IPS DF 4.7 (cell line): ENCODE results near the gene PSMB5.

ENCODE experiments used
- DNase-seq: peaks from one replicate; pipeline ENCODE4 v3.0.0-alpha.2; 2013; ENCODE audit warnings: low spot score; ENCODE audit errors: extremely low read depth

Gene PSMB5

DNA sequence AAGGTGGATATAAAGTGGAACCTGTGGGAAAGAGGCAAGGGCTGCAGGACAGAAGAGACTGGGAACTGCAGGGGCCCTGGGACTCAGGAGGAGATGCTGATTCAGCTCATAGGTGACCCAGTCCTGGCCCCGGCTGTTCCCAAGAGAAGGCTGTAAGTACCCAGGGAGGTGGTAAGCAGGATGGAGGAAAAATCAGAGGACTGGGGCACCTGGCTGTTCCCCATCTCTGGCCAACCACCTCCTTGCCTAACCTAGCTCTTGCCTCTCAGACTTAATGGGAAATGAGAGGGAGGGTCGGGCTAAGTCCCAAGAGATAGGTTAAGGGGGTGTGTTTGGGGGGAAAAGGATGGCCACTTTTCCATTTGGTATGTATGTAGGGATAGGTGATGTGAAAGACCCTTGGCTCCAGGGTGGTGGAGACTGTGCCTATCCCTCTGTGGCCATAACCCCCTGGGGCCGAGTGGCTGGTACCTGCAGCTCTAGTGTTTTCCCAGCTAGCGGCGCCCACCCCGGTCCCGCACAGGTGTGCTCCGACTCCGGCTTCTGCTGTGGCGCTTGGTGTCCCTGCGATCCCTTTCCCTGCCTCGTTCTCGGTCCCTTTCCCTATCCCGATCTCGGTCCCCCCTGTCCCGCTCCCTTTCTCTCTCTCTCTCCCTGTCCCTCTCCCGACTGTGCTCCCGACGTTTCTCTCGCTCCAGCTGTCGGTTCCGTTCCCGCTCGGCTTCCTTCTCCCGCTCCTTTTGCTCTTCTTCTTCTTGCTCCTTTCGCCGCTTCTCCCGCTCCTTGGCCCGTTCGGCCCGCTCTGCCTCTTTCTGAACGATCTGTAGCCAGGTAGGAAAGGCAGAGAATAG is 24.2 kb upstream of the PSMB5 start:
- no peak for DNase-seq

DNA sequence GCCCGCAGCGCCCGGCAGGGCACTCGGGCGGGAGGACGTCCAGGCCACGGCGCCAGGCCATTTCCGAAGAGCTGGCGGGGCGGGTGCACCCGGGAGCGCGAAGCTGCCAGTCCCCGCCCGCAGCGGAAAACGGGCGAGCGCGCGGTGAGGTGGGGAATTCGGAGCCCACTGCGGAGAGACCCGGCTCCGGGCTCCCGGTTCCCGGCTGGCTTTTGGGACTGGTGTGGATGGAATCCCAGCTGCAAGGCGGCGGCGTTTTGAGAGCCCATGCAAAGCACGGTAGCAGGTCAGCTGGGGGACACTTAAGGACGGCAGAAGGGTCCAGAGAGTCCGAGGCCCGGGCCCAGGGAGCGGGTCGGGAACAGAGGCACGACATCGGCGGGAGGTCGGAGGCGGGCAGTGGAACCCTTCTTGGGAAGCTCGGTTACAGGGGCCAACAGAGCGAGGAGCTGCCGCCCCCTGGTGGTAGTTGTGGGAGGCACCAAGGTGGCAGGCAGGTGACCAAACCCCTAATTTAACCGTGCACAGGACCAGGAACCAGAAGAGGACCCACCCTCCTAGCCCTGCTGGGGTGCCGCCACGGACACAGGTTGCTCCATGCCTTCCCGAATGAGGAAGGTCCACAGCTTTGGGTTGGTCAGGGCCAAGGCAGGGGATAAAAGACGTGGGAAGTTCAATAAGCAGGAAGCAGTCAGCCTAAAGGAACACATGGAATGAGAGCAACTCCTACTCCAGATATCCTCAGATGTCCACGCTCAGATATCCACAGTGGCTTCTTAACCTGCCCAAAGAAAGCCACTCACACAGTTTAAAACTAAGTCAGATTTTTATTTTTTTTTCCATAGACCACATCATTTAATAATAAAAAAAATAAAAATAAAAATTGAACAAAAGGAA is 23.3 kb upstream of the PSMB5 start:
- DNase-seq = peak; percentile 85

DNA sequence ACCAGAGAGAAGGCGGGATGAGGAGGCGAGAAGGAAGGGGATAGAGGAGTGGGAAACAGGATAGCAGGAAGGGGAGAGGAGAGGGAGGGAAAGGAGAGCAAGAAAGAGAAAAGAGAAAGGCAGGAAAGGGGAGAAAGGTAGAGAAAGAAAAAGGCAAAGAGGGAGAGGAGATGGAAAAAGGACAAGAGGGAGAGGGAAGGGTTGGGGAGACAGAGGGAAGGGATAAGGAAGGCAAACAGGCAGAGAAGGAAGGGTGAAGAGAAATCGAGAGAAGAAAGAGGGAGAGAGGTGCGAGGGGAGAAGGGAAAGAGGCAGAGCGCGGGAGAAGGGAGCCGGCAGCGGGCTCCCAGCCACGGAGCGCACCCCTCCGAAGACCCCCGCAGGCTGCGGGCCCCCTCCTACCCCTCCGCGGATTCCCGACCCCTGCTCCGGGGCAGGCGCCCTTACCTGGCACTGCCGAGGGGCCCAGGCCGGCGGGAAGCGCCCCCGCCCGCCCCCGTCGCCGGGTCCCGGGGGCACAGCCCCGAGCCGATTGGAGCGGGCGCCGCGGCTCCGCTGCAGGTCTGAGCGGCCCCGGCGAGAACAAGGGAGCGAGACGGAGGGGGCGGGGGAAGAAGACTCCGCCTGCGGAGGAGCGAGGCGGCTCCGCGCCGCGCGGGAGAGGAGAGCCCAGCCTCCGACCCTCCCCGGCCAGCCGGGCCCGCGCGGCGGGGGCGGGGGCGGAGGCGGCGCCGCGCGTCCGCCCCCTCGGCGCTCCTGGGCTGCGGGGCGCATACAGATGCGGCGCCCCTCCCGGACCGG is 22.5 kb upstream of the PSMB5 start, which contains the start of gene CDH24:
TSS of gene CDH24 (minus strand) at position 565 of the 801 bp plus-strand sequence. CDS start 1,787 bp downstream, outside the sequence.
- DNase-seq = no peak

DNA sequence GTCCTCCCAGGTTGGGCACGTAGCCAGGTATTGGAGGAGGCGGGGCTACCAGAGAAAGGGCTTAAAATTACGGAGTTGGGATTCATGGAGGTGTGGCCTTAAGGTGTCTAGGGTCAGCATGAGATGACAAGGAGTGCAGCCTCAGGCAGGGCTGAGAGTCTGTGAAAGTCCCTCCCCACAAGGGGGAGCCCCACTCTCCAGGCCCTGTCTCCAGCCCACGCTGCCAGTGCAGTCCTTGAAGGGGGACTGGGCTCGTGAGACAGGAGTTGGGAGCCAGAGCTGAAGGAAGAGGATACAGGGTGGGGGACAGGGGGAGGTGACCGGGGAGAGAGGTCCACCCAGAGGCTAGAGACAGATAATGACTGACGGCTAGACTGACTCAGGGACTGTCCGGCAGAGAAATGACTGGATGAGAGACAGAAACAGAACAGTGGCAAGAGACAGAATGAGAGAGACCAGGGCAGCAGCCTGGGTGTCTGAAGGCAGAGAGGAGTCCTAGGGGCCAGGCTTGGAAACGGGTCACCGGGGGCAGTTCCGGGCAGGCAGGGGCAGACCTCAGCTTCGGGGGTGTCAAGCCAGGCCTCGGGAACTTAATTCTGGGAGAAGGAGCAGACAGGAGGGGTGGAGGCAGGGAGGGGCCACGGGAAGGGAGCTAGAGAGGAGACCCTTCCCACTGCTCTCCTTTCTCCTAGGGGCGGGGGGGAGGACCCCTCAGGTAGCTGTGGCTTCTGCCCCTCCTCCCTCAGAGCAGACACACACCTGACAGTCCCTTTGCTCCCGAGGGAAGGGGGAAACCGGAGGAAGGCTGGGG is 21.6 kb upstream of the PSMB5 start:
- DNase-seq = no peak

DNA sequence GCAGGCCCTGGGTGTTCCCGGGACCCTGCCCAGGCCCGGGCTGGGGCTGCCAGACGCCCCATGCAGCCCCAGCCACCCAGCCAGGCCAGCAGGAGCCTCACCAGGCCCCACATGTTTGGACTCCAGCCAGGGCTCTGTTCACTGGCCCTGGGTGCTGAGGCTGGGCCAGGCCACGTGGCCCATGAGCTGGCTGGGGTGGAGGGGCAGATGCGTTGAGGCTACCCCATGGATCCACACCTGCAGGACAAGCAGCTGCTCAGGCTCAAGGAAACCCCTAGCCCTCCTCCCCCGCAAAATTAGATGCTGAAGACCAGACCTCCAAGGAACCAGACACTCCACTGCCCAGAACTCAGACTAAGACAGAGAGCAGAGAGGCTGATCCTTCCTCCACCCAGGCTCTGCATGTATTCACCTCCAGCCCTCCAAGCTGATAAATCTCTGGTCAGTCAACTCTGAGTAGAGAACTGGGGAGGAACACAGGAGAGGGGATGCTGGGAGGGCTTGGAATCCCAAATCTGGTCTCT is 21.0 kb upstream of the PSMB5 start:
- DNase-seq = no peak

DNA sequence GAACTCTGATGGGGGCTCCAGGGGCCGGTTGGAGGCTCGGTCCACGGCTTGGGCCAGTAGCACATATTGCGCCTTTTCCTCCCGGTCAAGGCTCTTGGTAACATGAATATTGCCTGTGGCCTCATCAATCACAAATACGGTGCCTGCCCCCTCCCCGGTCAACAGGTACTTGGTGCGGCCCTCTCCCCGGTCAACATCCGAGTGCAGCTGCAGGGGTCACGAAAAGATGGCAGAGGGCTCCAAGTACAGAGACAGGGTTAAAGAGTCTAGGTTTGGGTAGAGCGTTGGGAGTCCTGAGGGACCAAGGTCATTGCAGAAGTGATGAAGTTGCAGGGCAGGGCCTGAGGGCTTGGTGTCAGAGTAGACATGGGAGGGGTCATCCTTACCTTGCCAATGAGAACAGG is 20.4 kb upstream of the PSMB5 start:
- DNase-seq = no peak

DNA sequence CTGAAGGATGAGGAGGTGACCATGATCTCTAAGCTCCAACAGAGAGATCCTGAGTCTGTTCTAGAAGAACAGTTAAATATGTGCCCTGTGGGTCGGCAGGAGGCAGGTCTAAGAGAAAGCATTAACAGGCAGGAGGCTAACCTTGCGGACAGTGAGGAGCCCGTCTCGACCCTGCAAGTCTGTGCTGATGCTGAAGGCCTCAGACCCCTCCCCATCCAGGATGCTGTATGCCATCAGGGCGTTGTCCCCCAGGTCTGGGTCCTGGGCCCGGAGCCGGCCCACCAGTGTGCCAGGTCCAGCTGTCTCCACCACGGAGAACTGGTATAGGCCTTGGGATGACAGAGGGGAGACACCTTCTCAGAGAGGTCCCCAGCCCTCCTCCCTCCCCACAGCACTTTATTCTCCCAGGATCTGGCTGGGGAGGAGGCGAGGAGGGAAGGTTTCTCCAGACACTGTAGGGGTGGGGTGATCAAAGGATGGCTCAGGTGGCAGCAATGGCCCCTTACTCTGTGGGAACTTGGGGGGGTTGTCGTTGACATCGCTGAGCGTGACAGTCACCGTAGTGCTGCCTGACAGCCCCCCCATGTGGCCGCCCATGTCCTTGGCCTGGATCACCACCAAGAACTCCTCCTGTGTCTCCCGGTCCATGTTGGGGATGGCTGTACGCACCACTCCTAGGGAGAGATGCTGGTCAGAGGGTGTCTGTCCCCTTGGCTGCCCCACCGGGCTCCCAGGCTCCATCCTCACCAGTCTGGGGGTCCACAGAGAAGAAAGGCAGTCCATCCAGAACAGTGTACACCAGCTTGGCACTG is 19.5 kb upstream of the PSMB5 start:
- DNase-seq = no peak

DNA sequence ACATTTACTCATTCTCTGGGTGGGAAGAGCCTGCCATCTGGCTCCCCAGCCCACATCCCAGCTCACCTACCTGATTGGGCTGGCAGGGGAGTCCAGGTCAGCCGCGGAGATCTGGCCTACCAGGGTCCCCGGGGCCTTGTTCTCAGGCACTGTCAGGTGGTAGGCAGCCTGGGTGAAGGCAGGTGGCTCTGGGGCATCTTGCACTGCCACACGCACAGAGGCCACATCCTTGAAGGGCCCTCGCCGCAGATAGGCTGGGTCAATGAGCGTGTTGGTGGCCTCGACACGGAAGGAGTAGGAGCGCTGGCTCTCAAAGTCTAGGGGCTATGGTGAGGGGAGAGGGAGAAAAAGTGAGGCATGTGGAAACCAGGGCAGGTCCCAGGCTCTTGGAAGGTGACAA is 18.7 kb upstream of the PSMB5 start:
- DNase-seq = no peak

DNA sequence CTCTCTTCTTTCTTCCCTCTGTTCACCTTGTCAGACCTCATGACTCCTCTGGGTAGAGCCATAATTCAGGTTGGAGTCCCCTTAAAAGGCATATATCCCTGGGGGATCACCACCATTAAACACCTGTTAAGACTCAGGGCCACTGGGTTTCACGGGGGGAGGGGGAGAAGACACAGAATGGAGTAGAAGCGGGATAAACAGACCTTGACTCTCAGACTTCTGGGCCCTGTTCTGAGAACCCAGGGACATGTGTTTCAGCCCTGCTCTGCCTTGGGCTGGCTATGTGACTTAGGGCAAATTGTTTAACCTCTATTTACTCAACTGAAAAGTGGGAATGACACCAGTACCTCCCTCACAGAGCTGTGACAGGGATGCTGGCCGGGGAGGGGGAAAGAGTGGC is 18.0 kb upstream of the PSMB5 start:
- DNase-seq = no peak

DNA sequence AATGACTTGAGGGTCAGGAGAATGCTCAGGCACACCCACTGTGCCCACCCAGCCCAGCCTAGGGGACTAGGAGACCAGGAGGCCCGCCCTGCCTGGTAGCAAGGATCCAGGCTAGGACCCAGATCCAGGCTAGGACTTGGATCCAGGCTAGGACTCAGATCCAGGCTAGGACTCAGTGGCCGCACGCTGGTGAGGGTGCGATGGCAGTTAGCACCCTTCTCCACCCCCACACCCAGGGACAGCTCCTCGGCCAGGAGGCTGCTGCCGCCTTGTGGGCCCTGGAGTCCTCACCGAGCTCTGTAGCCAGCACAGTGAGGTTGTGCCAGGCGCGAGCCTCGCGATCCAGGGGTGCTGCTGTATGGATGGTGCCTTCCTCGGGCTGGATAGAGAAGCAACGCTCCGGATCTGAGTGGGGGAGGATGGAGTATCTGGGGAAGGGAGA is 17.5 kb upstream of the PSMB5 start:
- no peak for DNase-seq

DNA sequence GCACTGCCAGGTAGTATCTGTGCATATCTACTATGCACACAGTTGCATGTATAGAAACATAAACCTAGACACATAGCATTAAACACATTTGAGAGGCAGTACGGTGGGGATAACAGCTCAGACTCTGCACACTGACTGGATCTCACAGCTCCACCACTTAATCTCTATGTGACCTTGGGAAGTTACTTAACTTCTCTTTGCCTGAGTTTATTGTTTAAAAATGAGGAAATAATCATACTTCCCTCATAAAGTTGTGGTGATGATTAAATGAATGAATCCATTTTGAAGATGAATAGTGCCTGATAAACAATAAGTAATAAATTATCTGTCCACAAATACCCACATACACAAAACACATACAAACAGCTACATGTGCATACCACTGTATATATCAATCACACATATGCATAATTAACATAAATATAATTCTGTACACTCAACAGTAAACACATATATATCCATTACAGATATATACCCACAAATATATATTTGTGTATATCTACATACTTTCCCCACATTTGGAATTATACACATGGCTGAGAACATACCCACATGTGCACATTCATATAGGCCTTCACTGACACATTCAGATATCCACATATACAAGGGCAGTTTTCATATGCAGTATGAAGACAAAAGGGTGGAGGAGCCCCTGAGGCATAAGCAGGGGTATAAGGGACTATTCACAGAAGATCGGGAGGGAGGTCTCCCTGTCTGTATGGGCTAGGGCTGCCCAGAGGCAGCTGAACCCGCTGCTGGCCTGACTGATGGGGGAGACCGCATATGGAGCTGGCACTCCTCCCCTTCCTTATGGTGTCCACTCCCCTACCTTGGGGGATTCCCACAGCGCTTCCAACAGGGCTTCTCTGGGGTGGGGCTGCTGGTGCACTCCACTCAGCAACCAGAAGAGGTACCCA is 16.7 kb upstream of the PSMB5 start:
- DNase-seq = no peak

DNA sequence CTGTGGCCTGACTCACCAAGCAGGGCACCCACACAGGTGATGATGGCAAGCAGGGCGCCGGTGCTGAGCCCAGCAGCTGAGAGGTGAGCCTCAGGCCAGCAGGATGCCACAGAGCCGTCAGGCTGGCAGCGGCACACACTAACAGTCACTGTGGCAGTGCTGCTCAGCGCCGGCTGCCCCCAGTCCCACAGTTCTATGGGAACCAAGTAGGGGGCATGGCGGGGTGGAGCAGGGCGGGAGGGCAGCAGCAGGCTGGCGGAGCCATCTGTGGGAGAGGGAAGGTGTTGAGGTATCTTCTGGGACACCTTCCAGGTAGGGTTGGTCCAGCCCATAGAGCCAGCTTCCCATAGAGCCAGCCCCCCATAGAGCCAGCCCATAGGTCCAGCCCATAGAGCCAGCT is 14.3 kb upstream of the PSMB5 start:
- no peak for DNase-seq

DNA sequence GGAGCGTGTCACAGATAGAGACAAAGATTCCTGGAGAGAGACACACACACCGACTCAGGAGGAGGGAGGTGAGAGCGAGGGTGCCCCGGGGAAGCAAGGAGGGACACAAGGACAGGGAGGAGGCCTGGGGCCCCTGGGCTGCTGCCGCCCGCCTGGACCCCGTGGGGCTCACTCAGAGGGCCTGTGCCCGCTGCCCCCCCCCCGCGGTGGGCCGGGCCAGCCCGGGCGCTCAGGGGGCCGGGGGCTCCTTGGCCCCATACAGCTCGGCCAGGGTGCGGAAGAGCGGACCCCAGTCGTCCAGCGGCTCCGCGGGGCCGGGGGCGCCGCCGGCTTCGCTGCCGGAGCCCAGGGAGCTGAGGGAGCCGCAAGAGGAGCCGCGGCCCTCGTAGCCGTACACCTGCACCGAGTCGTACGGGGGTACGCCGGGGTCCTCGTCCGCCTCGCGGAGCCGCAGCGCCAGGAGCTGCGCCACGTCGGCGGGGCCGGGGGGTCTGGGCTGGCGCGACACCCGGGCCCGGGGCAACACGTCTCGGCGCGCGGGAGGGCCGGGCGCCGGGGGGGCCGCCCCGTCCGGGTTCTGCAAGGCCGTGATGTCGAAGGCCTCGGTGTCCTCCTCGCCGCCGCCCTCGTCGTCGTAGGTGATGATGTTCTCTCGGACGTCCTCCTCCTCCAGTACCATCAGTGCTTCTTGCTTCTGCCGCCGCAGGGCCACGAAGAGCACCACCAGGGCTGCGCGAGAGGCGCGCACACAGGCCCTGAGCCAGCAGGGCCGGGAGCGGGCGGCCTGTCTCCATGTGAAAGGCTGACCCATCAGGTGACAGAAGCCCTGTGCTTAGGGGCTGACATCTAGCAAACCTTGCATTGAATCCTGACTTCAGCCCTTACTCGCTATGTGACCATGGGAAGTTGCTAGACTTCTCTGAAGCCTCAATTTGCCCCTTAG is 13.3 kb upstream of the PSMB5 start:
- DNase-seq = no peak

DNA sequence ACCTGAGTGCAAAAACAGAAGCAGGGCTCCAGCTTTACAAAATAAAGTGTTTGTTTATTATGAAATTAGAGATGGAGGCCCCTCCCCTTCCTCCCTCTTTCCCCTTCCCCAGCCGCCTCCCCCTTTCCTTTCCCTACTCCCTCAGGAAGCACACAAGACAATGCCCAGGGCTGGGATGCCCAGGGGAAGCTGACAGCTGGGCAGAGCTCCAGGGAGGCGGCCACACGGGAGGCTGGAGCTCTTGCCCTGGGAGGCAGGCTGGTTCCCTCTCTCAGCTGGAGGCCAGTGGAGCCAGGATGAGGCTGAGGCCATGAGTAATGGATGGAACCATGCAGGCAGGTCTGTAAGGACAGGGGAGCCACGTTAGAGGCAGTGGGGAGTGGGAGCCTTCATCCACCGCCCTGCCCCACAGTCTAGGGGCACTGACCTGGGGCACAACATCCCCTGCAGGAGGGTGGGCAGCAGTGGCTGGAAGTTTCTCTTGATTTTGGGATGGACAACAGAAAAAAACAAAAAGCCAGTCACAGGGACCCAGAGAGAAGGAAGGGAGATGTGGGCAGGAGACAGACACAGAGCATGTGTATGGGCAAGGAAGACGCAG is 12.4 kb upstream of the PSMB5 start:
- DNase-seq = no peak

DNA sequence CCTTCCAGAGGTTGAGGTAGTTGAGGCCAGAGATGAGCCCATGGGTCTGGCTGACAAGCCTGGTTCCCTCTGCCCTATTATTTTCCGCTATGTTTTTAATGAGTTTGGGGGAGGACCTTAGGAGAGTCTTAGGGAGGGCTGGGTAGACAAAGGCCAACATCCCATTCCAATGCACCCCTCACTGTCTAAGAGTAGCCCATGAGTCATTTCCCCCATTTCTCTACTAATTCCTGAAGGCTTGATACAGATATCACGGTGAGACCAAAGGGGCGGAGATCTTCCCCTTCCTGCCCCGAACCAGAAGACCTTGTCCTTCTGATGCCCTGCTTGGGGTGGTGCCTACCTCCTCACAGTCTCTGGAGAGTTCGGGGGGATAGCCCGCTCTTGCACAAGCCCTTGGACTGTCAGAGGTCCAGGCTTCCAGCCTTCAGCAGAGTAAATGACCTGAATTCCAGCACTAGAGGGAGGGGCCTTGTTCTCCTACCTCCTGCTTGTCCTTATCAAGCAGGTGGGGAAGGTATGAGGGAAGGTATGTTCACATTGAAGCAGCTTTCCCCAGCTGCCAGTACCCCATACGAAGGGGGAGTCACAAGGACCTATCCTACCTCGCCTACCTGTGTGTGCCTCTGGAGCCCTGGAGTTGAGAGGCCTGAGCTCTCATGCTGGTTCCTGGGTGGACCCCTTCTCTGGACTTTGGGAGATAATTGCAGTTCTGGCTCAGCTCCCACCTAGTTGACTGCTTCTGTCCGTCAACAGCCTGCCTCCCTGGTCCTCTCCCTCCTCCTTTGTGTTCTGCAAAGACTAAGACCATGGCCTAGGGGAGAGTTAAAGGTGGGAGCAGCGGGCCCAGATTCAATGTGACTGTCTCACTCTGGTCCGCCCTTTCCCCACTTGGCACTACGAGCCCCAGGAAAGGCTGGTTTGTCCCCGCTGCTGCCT is 11.0 kb upstream of the PSMB5 start:
- DNase-seq = no peak

DNA sequence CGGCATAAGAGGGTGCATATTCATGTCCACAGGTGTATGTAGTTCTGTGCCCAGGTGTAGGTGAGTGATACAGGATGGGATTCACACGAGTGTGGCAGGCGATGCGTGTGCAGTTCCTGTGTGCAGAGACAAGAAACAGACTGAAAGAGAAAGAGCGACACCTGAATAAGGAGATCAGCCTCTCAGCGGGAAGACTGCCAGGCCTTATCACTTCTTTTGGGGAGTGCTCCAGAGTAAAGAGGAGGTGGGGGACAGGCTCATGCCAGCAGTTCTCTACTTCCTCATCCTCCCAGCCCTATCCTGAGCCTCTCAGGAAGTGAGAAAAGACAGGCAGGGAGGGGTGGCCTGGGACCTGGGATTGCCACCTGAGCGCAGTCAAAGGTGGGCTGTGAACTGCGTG is 10.1 kb upstream of the PSMB5 start:
- DNase-seq = no peak
